GM10248 (cell line): ENCODE measurements around the gene CYB5A.

Experiments
- CTCF ChIA-PET: fragments of 300-600 bp; sonication (Branson Sonifier 250); formaldehyde crosslinking; extraction: SDS; loops from one replicate; lab custom pipeline; 2021; ENCODE audit warnings: antibody characterized with exemption; lab: Yijun Ruan, JAX
- POLR2A ChIA-PET: fragments of 350-650 bp; sonication (Branson Sonifier 250); formaldehyde crosslinking; extraction: SDS; loops from one replicate; lab custom pipeline; 2020; ENCODE audit warnings: antibody characterized with exemption; lab: Yijun Ruan, JAX
- DNase-seq: peaks from one replicate; pipeline ENCODE4 v3.0.0; 2012; ENCODE audit errors: extremely low spot score
- CTCF ChIP-seq: IDR thresholded peaks from 2 replicates; pipeline ENCODE4 v1.5.1; 2012; ENCODE audit warnings: mild to moderate bottlenecking, low read depth; ENCODE audit errors: extremely low read depth, missing control alignments, control extremely low read depth

Gene CYB5A

GRCh38 chr18:74228312-74228711 lies 63.5 kb downstream of the CYB5A start:
- no peak for TF ChIP-seq CTCF
- DNase-seq: no peak
- ChIA-PET POLR2A (no interaction called here), CTCF (interaction anchor here (0.8 kb wide), 1 partner anchor 13 kb away, joined by 3 read pairs; no protein-coding TSS in a partner anchor)

DNA sequence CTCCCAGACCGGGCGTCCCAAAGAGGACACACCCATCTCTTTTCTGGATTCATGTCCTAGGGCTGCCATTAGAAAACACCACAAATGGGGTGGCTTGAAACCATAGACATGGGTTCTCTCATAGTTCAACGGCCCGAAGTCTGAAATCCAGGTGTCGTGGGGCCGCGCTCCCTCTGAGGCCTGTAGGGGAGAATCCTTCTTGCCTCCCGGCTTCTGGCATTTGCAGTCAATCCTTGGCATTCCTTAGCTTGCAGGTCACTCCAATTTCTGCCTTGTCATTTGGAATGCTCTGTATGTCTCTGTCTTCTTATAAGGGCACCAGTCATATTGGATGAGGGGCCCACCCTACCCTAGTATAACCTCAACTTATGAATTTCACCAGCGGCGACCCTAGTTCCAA lies 65.1 kb downstream of the CYB5A start:
- POLR2A ChIA-PET: no interaction called here
- DNase-seq: no peak
- CTCF ChIA-PET: interaction anchor here (0.8 kb wide), 1 partner anchor 15 kb away, joined by 3 read pairs; no protein-coding TSS in a partner anchor
- TF ChIP-seq CTCF: no peak

DNA sequence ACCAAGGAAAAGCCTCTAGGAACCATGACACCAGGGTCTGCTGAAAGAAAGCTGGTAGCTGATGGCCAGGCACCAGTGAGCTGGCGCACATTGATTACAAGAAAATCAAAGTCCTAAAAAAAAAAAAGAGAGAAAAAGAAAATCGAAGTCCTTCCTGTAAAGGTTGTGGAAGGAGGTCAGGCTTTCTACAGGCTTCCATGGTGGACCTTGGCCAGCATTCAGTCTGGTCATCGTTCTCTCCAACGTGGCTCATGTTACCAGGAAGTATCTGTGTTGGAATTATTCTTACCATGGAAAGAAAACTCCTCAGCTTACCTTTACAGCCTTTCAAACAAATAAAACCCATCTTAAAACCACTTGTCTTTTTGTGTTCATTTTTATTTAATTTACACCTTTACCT lies 65.6 kb downstream of the CYB5A start:
- TF ChIP-seq CTCF: no peak
- DNase-seq: no peak
- POLR2A ChIA-PET: no interaction called here
- CTCF ChIA-PET: no interaction called here

GRCh38 chr18:74225193-74225840 lies 66.4 kb downstream of the CYB5A start:
- POLR2A ChIA-PET: no interaction called here
- CTCF ChIA-PET: no interaction called here
- DNase-seq: no peak
- TF ChIP-seq CTCF: no peak

- TF ChIP-seq CTCF: no peak
- no peak for DNase-seq
- CTCF ChIA-PET: no interaction called here
- POLR2A ChIA-PET: no interaction called here
Observed at GRCh38 chr18:74222710-74223494, 68.9 kb downstream of the CYB5A start.

- DNase-seq: no peak
- TF ChIP-seq CTCF: no peak
- ChIA-PET CTCF (no interaction called here), POLR2A (no interaction called here)
Observed at GRCh38 chr18:74221081-74221480, 70.7 kb downstream of the CYB5A start.
